Measurements from ENCODE around the gene DOP1A.

DOP1A gene

DNA sequence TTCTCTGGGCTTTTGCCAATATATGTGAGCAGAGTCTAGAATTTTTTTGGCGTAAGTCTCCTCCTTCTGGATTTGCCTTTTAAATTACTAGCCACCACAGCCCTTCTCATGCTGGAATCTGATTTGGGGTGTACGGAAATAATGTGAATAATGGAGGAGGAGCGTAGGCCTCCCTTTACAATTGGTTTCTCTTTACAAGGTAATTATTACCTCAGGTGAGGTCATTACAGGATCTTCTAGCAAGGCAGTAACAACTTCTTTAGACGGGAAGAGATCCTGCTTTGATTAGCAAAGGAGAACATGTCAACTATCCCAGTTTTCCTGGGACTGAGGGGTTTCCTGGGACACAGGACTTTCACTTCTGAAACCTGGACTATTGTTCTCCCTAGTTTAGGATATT is 134.6 kb downstream of the DOP1A start:
- no peak for DNase-seq

DNA sequence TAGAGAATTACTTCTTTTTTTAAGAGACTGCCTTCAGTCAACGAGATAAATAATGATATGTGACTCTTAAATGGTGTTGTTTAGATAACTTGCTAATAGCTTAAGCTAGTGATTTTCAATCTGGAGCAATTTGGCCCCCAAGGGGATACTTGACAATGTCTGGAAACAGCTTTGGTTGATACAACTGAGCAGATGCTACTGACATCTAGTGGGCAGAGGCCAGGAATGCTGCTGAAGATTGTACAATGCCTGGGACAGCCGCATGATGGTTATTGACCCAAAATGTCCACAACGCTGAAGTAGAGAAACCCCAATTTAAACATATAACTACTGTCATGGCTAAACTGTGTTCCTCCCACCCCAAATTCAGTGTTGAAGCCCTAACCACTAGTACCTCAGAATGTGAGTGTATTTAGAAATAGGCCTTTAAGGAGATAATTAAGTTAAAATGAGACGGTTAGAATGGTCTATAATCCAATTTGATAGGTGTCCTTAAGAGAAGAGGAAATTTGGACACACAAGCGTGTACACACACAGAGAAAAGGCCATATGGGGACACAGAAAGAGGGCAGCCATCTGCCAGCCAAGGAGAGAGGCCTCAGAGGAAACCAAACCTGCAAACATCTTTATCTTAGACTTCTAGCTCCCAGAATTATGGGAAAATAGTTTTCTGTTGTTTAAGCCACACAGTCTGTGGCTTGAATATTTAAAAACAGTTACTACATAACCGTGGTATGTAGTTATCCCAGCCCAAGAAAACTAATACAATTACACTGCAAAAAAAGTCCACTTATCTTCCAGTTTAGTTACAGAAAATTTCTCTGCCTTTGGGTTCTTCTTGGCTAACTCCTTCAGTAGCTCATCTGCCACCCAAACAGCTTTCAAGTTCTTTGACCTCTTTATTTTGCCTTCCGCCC is 147.9 kb downstream of the DOP1A start:
- DNase-seq = peak; percentile 23

DNA sequence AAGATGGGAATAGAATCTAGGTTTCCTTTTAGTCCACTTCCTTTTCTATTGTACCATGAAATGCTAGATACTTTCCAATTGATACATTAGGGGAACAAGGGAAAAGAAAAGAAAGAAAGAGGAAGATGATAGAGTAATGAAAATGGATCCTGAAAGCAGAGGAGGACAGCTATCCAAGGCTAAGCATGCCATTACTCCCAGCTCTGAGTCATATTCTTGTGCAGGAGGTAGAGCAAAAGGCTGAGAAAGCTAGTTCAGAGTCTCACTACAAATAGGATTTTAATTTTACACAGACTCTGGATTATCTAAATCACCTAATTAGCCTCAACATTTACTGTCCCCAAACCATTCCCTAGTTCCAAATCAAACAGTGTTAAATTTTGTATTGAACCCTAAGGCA is 149.3 kb downstream of the DOP1A start:
- DNase-seq = no peak

Measured in DMS79 (cell line).